GM18951 (cell line): ENCODE measurements around the gene BSDC1.

Experiments
- POLR2A ChIP-seq: IDR thresholded peaks from 4 replicates; pipeline ENCODE4 v1.6.1; 2011; ENCODE audit warnings: mild to moderate bottlenecking; ENCODE audit not compliant: insufficient read length, insufficient read depth; ENCODE audit errors: extremely low read depth
- in situ Hi-C: fragments of 300-500 bp; cut with MboI; formaldehyde crosslinking; loops from one replicate; pipeline ENCODE4 v1.12.0; 2022; ENCODE audit warnings: low sequenced_read_pairs, mixed read lengths, inconsistent platforms; ENCODE audit not compliant: unreplicated experiment

Gene BSDC1

GRCh38 chr1:32335535-32335789 lies 58.8 kb downstream of the BSDC1 start:
- no peak for TF ChIP-seq POLR2A
- in situ Hi-C loops, result no loop called here

GRCh38 chr1:32334864-32335534 lies 59.2 kb downstream of the BSDC1 start:
- in situ Hi-C loops, result no loop called here
- TF ChIP-seq POLR2A, result peak; percentile 10

- peak; percentile 35 for TF ChIP-seq POLR2A
- in situ Hi-C loops, result no loop called here
These were observed 59.9 kb downstream of the BSDC1 start for GRCh38 chr1:32334274-32334861.

- TF ChIP-seq POLR2A, result peak; percentile 38
- in situ Hi-C loops, result no loop called here
These were observed 60.8 kb downstream of the BSDC1 start for GRCh38 chr1:32333251-32333963.

GRCh38 chr1:32332290-32333079 lies 61.8 kb downstream of the BSDC1 start:
- TF ChIP-seq POLR2A, result peak; percentile 18
- in situ Hi-C loops, result no loop called here

- in situ Hi-C loops, result no loop called here
These were observed 62.7 kb downstream of the BSDC1 start for GRCh38 chr1:32331549-32331948.

GRCh38 chr1:32330558-32331151 lies 63.6 kb downstream of the BSDC1 start:
- in situ Hi-C loops, result no loop called here
- TF ChIP-seq POLR2A, result peak; percentile 19

More at GRCh38 chr1:32331549-32331948, 62.7 kb downstream of the BSDC1 start:
- peak; percentile 5 for TF ChIP-seq POLR2A

- TF ChIP-seq POLR2A, result no peak
- in situ Hi-C loops, result no loop called here
These were observed 64.2 kb downstream of the BSDC1 start for GRCh38 chr1:32329931-32330466.

GRCh38 chr1:32327204-32327603 lies 67.0 kb downstream of the BSDC1 start:
- in situ Hi-C loops, result no loop called here
- no peak for TF ChIP-seq POLR2A

- TF ChIP-seq POLR2A, result no peak
- in situ Hi-C loops, result no loop called here
These were observed 72.4 kb downstream of the BSDC1 start for GRCh38 chr1:32321712-32322291.

- TF ChIP-seq POLR2A, result no peak
- in situ Hi-C loops, result loop anchor here (5.0 kb wide), 1 partner anchor 86 kb away; no protein-coding TSS in a partner anchor
These were observed 75.9 kb downstream of the BSDC1 start for GRCh38 chr1:32318127-32318869.

- in situ Hi-C loops, result loop anchor here (5.0 kb wide), 1 partner anchor 85 kb away; no protein-coding TSS in a partner anchor
- TF ChIP-seq POLR2A, result no peak
These were observed 77.4 kb downstream of the BSDC1 start for GRCh38 chr1:32316903-32317277.
